GM18507 (cell line): ENCODE measurements around the gene ARMC2.

Experiments used
- DNase-seq: peaks from one replicate; pipeline ENCODE4 v3.0.0; 2011; ENCODE audit warnings: low read depth; ENCODE audit not compliant: insufficient read length; ENCODE audit errors: extremely low spot score
- FAIRE-seq: peaks from 2 replicates; lab custom pipeline; 2011; peaks lifted over from hg19 to GRCh38; lab: Jason Lieb, UNC

Gene ARMC2

GRCh38 chr6:109006818-109007217 is 158.6 kb downstream of the ARMC2 start:
- DNase-seq: no peak
- no peak for FAIRE-seq

GRCh38 chr6:109007521-109007920 is 159.3 kb downstream of the ARMC2 start:
- DNase-seq: no peak
- no peak for FAIRE-seq

- no peak for DNase-seq
- FAIRE-seq: peak; percentile 76
These were observed 159.8 kb downstream of the ARMC2 start for GRCh38 chr6:109008054-109008453.

GRCh38 chr6:109008537-109009235 is 160.5 kb downstream of the ARMC2 start:
- FAIRE-seq (peak; percentile 69), DNase-seq (no peak)

- FAIRE-seq: peak; percentile 82
These were observed 161.2 kb downstream of the ARMC2 start for GRCh38 chr6:109009236-109009961.

GRCh38 chr6:109009962-109010704 is 161.9 kb downstream of the ARMC2 start:
- no peak for DNase-seq
- FAIRE-seq: no peak

More at GRCh38 chr6:109009236-109009961, 161.2 kb downstream of the ARMC2 start:
- DNase-seq: peak; percentile 54

- FAIRE-seq (no peak), DNase-seq (no peak)
These were observed 162.5 kb downstream of the ARMC2 start for GRCh38 chr6:109010705-109011102.

- FAIRE-seq: no peak
- no peak for DNase-seq
These were observed 165.6 kb downstream of the ARMC2 start for GRCh38 chr6:109013656-109014305.

- FAIRE-seq: no peak
These were observed 166.4 kb downstream of the ARMC2 start for GRCh38 chr6:109014606-109015005.

GRCh38 chr6:109015176-109015575 is 167.0 kb downstream of the ARMC2 start:
- DNase-seq: no peak
- FAIRE-seq: no peak

More at GRCh38 chr6:109014606-109015005, 166.4 kb downstream of the ARMC2 start:
- DNase-seq: no peak

GRCh38 chr6:109019911-109020310 is 171.7 kb downstream of the ARMC2 start:
- FAIRE-seq (no peak), DNase-seq (no peak)

- FAIRE-seq (no peak), DNase-seq (no peak)
These were observed 173.6 kb downstream of the ARMC2 start for GRCh38 chr6:109021870-109022269.

- no peak for DNase-seq
- no peak for FAIRE-seq
These were observed 175.2 kb downstream of the ARMC2 start for GRCh38 chr6:109023356-109023925.
